Stimulated activated CD4-positive, alpha-beta T cell treated with anti-CD3 and anti-CD28 coated beads, Interleukin-15, amount 100 ng/mL, for 24 hours (primary cell): ENCODE data around the gene SCAF4.
"Not testable (repeated sequence)": the region's sequence is repeated elsewhere in the genome, so short reads cannot be mapped to it uniquely, and the experiment has no call there.

Experiments
- DNase-seq: peaks from one replicate; pipeline ENCODE4 v3.0.0-alpha.2; 2020

Gene SCAF4

GRCh38 chr21:31631881-31632280 is 100.0 kb downstream of the SCAF4 start:
- DNase-seq = not testable (repeated sequence)

GRCh38 chr21:31629972-31630711 is 101.8 kb downstream of the SCAF4 start:
- no peak for DNase-seq

- DNase-seq = no peak
Measured at GRCh38 chr21:31624961-31625491, 106.9 kb downstream of the SCAF4 start.

GRCh38 chr21:31624181-31624580 is 107.7 kb downstream of the SCAF4 start:
- DNase-seq = no peak

GRCh38 chr21:31623664-31624063 is 108.3 kb downstream of the SCAF4 start:
- no peak for DNase-seq

GRCh38 chr21:31622397-31622796 is 109.5 kb downstream of the SCAF4 start:
- no peak for DNase-seq
